Breast epithelium (tissue), 4 donors: Measurements from ENCODE around the gene PRSS38. TPM values are rescaled to one million over a fixed set of nuclear protein-coding genes. Genes with fewer than 3 reads are reported as not detected.

ENCODE experiments used
- DNase-seq, 2 donors: peaks; one replicate each; pipeline ENCODE4 v3.0.0-alpha.2; 2019; ENCODE audit warnings: low spot score in 2 of 2
- H3K27ac ChIP-seq, 2 donors: fragments of 200-600 bp; sonication (generic) in 1 of 2; one replicate each; pipeline ENCODE4 v1.5.1; 2016 to 2019; ENCODE audit warnings: mild to moderate bottlenecking in 1 of 2
- H3K27me3 ChIP-seq, 2 donors: fragments of 200-600 bp; sonication (generic) in 1 of 2; one replicate each; pipeline versions ENCODE4 v1.5.1 to v1.6.0; 2017 to 2019; ENCODE audit warnings: control low read depth in 1 of 2, mild to moderate bottlenecking in 1 of 2
- H3K36me3 ChIP-seq: fragments of 200-600 bp; one replicate; pipeline ENCODE4 v1.5.1; 2019
- H3K4me1 ChIP-seq, 2 donors: fragments of 200-600 bp; sonication (generic); one replicate each; pipeline ENCODE4 v1.5.1; 2016 to 2019; ENCODE audit warnings: control low read depth in 1 of 2
- H3K4me3 ChIP-seq, 3 donors: fragments of 200-600 bp; sonication (generic); 1 replicate in 2 of 3; 2 replicates in 1 of 3; pipeline ENCODE4 v1.5.1; 2016 to 2019; ENCODE audit warnings: mild to moderate bottlenecking in 3 of 3, moderate library complexity in 2 of 3
- H3K9me3 ChIP-seq, 2 donors: fragments of 200-600 bp; sonication (generic) in 1 of 2; one replicate each; pipeline ENCODE4 v1.5.1; 2016 to 2019; ENCODE audit warnings: control low read depth in 1 of 2
- CTCF ChIP-seq, 3 donors: fragments of 450-650 bp; IDR thresholded peaks; one replicate each; pipeline ENCODE4 v1.5.1; 2016 to 2017; ENCODE audit warnings: antibody characterized with exemption in 3 of 3, mild to moderate bottlenecking in 3 of 3, moderate library complexity in 3 of 3
- POLR2A ChIP-seq: fragments of 450-650 bp; IDR thresholded peaks from one replicate; pipeline ENCODE4 v1.6.1; 2016; ENCODE audit warnings: antibody characterized with exemption, mild to moderate bottlenecking, moderate library complexity
- POLR2AphosphoS5 ChIP-seq, 3 donors: sonication (generic); formaldehyde crosslinking; IDR thresholded peaks; one replicate each; pipeline ENCODE4 v1.6.1; 2017; ENCODE audit warnings: antibody characterized with exemption in 3 of 3
- intact Hi-C: fragments of 100-400 bp; cut with DNase I; formaldehyde crosslinking; loops from one replicate; pipeline ENCODE4 v1.15.1; 2023; ENCODE audit warnings: low total_unique reads
- total RNA-seq, 3 donors: library from RNA; depleted of rRNA; stranded (reverse); fragments of >200 nt; gene quantifications; one replicate each; pipeline ENCODE4 v1.1.0, GENCODE V29; 2016

The PRSS38 gene
- total RNA-seq, 3 donors from 2014 or later, result not detected

DNA sequence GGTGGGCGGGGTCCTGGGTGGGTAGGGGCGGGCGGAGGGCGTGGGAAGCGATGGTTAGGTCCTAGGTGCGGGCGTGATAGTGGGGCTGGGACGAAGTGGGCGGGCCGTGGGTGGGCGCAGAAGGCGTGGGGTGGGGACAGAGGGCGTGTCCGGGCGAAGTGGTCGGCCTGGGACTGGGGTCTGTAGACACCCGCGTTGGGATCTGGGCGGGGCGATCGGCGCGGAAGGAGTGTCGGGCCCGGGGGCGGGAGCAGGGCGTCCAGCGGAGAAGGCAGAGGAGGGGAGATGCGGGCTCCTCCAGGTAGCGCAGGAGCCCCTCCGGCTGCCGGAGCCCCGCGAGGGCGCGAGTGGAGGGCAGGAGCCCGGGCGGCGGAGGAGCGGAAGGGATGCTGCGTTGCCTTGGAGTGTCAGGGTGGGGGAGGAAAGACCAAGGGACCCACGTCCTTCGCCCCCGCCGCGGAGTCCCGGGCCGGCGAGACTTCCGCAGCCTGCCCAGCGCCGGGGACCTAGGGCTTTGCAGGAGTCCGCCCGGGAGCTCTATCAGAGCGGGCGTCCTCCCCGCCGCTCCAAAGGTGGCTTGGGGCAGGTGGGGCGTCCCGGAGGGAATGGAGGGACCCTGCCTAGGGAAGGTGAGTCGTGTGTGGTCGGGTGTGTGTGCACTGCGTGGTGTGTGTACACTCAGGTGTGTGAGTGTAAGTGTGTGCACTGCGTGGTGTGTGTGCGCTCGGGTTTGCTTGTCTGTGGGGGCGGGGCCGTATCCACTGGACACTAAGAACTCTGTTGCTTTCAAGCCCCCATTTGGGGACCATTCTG, 27.0 kb upstream of the PRSS38 start:
- peaks cover 0 to 11% of the 10 kb centered on the region in 2 donors for H3K4me1 ChIP-seq
- H3K9me3 ChIP-seq, result no peaks in the 10 kb centered on the region
- H3K27me3 ChIP-seq, result no peaks in the 10 kb centered on the region
- TF ChIP-seq CTCF (IDR thresholded peaks at IDR 0.05), result no peak
- TF ChIP-seq POLR2AphosphoS5 (IDR thresholded peaks at IDR 0.05), result peak in 2 of 3 donors; percentile 16 to 28
- TF ChIP-seq POLR2A, result no peak
- H3K4me3 ChIP-seq, result peak overlapping the region; percentile 55 to 81 (median 74)
- intact Hi-C loops, result no loop called here
- peak overlapping the region; percentile 75 to 78 for H3K27ac ChIP-seq
- no peaks in the 10 kb centered on the region for H3K36me3 ChIP-seq
- peak in 1 of 2 donors; percentile 74 for DNase-seq

GRCh38 chr1:227789084-227790033, 26.1 kb upstream of the PRSS38 start:
- TF ChIP-seq POLR2AphosphoS5 (IDR thresholded peaks at IDR 0.05) (no peak), POLR2A (no peak), CTCF (IDR thresholded peaks at IDR 0.05) (no peak)
- intact Hi-C loops, result no loop called here
- DNase-seq, result peak in 1 of 2 donors; percentile 17
- H3K36me3 ChIP-seq, result no peaks in the 10 kb centered on the region
- peak overlapping the region; percentile 75 to 78 for H3K27ac ChIP-seq
- H3K4me1 ChIP-seq, result peaks cover 7 to 15% of the 10 kb centered on the region in 2 donors
- no peaks in the 10 kb centered on the region for H3K9me3 ChIP-seq
- no peaks in the 10 kb centered on the region for H3K27me3 ChIP-seq
- peak overlapping the region; percentile 55 to 81 (median 74) for H3K4me3 ChIP-seq

- intact Hi-C loops, result no loop called here
- H3K9me3 ChIP-seq, result no peaks in the 10 kb centered on the region
- H3K4me1 ChIP-seq, result peaks cover 14 to 15% of the 10 kb centered on the region in 2 donors
- H3K27ac ChIP-seq, result no peak overlapping the region
- DNase-seq, result no peak
- no peaks in the 10 kb centered on the region for H3K27me3 ChIP-seq
- TF ChIP-seq POLR2A (no peak), POLR2AphosphoS5 (IDR thresholded peaks at IDR 0.05) (no peak), CTCF (IDR thresholded peaks at IDR 0.05) (no peak)
- H3K4me3 ChIP-seq, result no peak overlapping the region
- no peaks in the 10 kb centered on the region for H3K36me3 ChIP-seq
Measured at GRCh38 chr1:227790034-227790400, 25.5 kb upstream of the PRSS38 start.

DNA sequence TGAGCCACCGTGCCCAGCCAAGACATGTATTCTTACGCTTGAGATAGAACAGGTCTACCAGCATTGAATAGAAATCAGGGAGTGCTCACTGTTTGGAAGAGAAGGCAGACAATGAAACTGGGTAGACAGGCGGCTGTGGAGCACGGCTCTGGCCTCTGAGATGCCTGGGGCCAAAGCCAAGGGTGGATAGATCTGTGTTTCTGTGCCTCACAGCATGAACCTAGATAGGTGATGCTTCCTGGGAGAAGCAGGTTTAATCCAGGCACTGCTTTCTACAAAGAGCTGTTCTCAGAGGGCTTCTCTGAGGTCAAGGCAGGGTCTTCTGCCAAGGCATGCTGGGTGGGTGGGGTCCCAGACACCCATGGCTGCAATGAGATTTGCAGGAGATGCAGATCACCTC, 24.6 kb upstream of the PRSS38 start:
- Histone ChIP-seq H3K36me3 (no peaks in the 10 kb centered on the region), H3K27ac (no peak overlapping the region), H3K4me1 (peaks cover 14 to 15% of the 10 kb centered on the region in 2 donors), H3K9me3 (no peaks in the 10 kb centered on the region), H3K27me3 (no peaks in the 10 kb centered on the region), H3K4me3 (no peak overlapping the region)
- no peak for TF ChIP-seq POLR2A
- no peak for TF ChIP-seq POLR2AphosphoS5 (IDR thresholded peaks at IDR 0.05)
- TF ChIP-seq CTCF (IDR thresholded peaks at IDR 0.05), result no peak
- intact Hi-C loops, result no loop called here
- DNase-seq, result no peak
